Muscle layer of duodenum (tissue), 2 donors: ENCODE data around the gene MRPS18A.
A peak's percentile ranks its signal among the peaks of the same experiment; 100 is the strongest.
"Not testable (repeated sequence)": the region's sequence is repeated elsewhere in the genome, so short reads cannot be mapped to it uniquely, and the experiment has no call there.

ENCODE experiments used
- H3K27ac ChIP-seq: one replicate; pipeline ENCODE4 v1.7.0; 2013; ENCODE audit warnings: mild to moderate bottlenecking, low read length
- H3K27me3 ChIP-seq: one replicate; pipeline ENCODE4 v1.7.0; 2013; ENCODE audit warnings: low read depth, mild to moderate bottlenecking, control low read depth, low read length
- H3K36me3 ChIP-seq, 2 donors: one replicate each; pipeline ENCODE4 v1.7.0; 2013; ENCODE audit warnings: low read length in 2 of 2, control low read depth in 1 of 2, mild to moderate bottlenecking in 1 of 2; ENCODE audit not compliant: insufficient read depth in 2 of 2, control insufficient read depth in 1 of 2
- H3K4me1 ChIP-seq, 2 donors: one replicate each; pipeline ENCODE4 v1.7.0; 2013; ENCODE audit warnings: low read length in 2 of 2, mild to moderate bottlenecking in 2 of 2, control low read depth in 1 of 2, moderate library complexity in 1 of 2; ENCODE audit not compliant: insufficient read depth in 2 of 2, control insufficient read depth in 1 of 2
- H3K4me3 ChIP-seq, 2 donors: one replicate each; pipeline ENCODE4 v1.7.0; 2013; ENCODE audit warnings: low read length in 2 of 2, low read depth in 1 of 2, mild to moderate bottlenecking in 1 of 2
- H3K9me3 ChIP-seq, 2 donors: one replicate each; pipeline ENCODE4 v1.7.0; 2013; ENCODE audit warnings: low read length in 2 of 2, control low read depth in 1 of 2, mild to moderate bottlenecking in 1 of 2; ENCODE audit not compliant: control insufficient read depth in 1 of 2
- donor health status: healthy.

The MRPS18A gene

DNA sequence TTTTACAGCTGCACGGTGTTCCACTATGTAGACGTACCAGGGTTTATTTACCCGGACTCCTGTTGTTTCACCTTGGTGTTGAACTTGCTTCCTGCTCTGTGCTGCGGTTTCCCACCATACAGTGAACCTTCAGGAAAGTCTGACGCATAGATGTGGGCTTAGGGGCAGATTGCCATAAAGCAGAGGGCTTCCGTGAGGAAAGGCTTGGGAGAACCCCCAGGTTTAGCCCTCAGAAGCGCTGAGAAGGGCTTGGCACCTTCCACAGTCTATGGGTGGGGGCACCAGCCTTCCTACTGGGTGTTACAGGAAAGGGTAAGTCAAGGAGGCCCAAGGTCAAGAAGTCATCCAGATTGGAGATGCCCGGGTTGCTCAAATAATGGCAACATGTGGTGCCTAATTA is 19.2 kb upstream of the MRPS18A start:
- Histone ChIP-seq H3K27me3 (no peaks in the 10 kb centered on the region), H3K36me3 (no peaks in the 10 kb centered on the region), H3K4me1 (peaks cover 26 to 39% of the 10 kb centered on the region in 2 donors), H3K9me3 (no peaks in the 10 kb centered on the region), H3K4me3 (no peak overlapping the region), H3K27ac (peak overlapping the region; percentile 76)

DNA sequence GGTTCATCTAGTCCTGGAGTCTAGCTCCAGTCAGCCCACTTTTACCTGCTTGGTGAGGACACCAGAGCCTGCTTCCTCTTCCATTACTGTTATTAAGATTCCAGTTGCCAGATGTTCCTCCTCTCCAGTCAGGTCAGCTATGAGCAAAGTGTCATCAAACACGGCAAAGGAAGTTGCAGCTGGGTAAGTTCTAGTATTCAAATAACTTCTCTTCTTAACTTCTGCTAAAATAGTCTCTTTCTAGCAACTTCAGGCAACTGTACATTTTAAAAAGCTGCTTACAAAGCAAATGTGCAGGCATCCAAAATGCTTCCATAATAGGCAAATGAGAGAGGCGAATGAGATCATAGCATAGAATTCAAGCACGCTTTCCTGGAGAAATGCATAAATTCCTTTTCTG is 18.4 kb upstream of the MRPS18A start:
- Histone ChIP-seq H3K4me1 (peaks cover 26 to 39% of the 10 kb centered on the region in 2 donors), H3K4me3 (no peak overlapping the region), H3K27ac (peak overlapping the region; percentile 76), H3K36me3 (no peaks in the 10 kb centered on the region), H3K9me3 (no peaks in the 10 kb centered on the region), H3K27me3 (no peaks in the 10 kb centered on the region)

DNA sequence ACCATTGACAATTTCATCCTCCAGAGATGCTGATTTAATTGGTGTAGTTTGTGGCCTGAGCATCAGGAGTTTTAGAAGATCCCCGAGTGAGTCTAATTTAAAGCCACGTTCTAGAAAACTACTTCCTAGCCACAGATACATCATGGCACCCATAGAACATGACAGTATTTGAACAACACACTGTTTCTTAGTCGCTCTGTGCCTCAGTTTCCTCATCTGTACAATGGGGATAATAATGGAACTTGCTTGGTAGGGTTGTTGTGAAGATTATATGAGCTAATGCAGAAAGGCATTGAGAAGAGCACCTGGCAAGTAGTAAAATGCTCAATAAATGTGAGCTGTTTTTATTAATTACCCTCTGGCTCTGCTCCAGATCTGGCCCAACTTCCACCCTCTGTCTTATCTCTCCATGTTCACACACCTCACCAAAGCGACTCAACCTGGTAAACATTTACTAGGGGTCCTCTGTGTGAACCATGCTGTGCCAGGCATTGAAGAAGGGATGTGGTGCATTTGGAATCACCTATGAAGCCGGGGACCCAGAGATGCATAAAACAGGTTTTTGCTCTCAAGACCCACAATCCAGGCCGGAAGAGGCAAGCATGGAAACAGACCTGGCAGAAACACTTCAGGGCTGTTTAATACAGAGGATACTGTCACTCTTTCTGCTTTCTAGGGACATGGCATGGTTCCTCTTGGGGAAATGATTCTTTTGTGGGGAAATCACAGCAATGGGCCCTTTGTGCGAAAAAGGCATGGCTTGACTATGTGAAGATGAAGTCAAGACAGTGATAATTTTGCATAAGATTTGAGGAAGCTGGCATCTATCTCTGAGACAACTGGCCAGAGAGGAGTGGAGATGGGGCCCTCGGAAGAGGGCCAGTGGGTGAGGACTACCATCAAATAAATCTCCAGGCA is 16.2 kb upstream of the MRPS18A start:
- Histone ChIP-seq H3K4me3 (no peak overlapping the region), H3K27me3 (no peaks in the 10 kb centered on the region), H3K4me1 (peaks cover 38 to 39% of the 10 kb centered on the region in 2 donors), H3K27ac (peak overlapping the region; percentile 89), H3K9me3 (no peaks in the 10 kb centered on the region), H3K36me3 (no peaks in the 10 kb centered on the region)

DNA sequence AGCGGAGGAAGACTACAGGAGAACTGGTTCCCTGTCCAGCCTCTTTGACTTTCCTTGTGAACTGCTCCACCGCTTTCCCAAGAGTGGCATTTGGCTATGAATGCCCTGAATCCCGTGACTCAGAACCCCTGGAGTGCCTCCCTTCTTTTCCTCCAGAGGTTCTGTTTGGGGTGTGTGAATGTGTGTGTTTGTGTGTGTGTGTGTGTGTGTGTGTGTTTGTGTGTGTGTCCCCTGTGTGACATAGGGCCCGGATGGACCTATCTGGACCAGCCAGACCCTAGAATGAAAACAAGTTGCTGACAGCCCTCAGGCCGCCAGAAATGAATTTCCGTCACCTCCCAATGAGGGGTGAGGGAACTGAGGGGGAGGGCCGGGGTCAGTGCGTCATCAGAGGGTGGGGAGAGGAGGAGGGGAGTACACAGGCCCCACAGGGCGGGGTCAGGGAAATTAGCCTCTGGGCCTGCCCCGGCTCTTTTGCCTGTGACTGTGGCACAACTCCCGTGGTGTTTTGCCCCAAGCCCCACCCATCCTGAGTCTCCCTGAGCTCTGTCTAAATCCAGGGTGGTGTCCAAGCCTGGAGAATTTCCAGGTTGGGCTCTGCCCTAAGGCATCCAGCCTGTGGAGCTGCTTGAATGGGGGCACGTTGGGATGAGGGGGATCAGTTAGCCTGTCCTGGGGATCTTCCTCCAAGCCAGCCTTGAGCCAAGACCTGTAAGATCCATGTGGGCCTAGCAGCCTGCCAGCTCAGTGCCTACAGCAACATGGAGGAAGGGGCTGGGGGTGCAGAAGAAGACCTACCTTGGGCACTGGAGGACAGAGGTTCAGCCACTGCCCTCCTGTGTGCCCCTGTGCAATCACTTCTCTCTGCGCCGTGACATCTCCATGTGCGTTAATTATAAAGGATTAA is 15.2 kb upstream of the MRPS18A start:
- H3K9me3 ChIP-seq = no peaks in the 10 kb centered on the region
- H3K27me3 ChIP-seq = no peaks in the 10 kb centered on the region
- H3K27ac ChIP-seq = peak overlapping the region; percentile 89
- no peaks in the 10 kb centered on the region for H3K36me3 ChIP-seq
- no peak overlapping the region for H3K4me3 ChIP-seq
- H3K4me1 ChIP-seq = peaks cover 41 to 42% of the 10 kb centered on the region in 2 donors

DNA sequence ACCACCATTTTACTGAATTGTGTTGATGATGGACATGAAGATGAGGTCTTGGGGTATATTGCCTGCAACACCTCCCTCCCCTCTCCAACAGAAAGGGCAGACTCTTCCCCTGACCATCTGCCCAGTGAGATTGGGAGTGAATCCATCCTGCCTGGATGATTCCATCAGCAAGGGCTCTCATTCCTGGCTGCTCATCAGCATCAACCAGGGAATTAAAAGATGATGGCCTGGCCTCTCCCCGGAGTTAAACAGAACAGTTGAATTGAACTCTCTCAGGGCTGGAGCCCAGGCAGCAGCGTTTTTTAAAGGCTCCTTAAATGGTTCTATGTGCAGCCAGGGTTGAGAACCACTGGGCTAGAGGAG is 14.6 kb upstream of the MRPS18A start:
- peak overlapping the region; percentile 89 for H3K27ac ChIP-seq
- H3K27me3 ChIP-seq = no peaks in the 10 kb centered on the region
- H3K4me1 ChIP-seq = peaks cover 41 to 42% of the 10 kb centered on the region in 2 donors
- no peaks in the 10 kb centered on the region for H3K9me3 ChIP-seq
- no peaks in the 10 kb centered on the region for H3K36me3 ChIP-seq
- H3K4me3 ChIP-seq = no peak overlapping the region

DNA sequence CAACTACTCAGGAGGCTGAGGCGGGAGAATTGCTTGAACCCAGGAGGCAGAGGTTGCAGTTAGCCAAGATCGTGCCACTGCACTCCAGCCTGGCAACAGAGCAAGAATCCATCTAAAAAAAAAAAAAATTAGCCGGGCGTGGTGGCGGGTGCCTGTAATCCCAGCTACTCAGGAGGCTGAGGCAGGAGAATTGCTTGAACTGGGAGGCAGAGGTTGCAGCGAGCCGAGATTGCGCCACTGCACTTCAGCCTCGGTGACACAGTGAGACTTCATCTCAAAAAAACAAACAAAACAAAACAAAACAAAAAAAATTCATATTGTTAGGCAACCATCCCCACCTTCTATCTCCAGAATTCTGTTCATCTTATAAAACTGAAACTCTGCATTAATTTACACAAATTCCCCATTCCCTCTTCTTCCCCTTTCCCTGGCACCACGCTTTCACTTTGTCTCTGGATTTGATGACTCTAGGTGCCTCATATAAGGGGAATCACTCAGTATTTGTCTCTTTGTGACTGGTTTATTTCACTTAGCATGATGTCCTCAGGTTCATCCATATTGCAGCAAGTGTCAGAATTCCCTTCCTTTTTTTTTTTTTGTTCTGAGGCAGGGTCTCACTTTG is 13.5 kb upstream of the MRPS18A start:
- H3K36me3 ChIP-seq, H3K27me3 ChIP-seq, H3K27ac ChIP-seq, H3K9me3 ChIP-seq, H3K4me3 ChIP-seq: not testable (repeated sequence)
- H3K4me1 ChIP-seq = peaks cover 30 to 33% of the 10 kb centered on the region in 2 donors

DNA sequence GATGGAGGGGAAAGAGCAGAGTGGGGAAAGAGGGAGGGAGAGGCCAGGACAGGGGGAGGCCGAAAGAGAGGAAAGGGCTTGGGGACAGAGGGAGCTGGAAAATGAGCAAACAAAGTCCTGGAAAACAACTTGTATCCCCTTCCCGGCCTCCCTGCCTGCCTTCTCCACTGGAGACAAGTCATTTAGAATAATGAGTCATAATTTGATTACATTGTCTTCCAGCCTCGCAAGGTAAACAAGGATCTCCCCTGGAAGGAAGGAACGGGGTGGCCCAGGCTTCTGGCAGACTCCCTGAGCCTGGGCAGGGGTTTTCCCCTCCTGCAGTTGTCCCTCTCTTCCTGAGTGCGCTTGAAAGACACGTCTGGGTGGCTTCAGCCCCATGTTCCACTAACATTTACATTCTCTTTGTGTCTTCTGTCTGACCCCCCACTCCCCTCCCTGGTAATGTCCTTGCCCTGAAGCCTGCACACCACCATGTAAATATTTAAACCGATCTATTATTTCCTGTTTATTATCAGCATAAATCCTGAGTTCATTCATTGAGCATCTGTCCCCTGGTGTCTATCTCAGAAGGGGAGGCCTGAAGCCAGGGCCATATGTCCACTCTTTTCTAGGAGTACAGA is 12.1 kb upstream of the MRPS18A start:
- Histone ChIP-seq H3K4me3 (no peak overlapping the region), H3K9me3 (no peaks in the 10 kb centered on the region), H3K4me1 (peaks cover 25 to 30% of the 10 kb centered on the region in 2 donors), H3K36me3 (no peaks in the 10 kb centered on the region), H3K27me3 (no peaks in the 10 kb centered on the region), H3K27ac (peak overlapping the region; percentile 76)

DNA sequence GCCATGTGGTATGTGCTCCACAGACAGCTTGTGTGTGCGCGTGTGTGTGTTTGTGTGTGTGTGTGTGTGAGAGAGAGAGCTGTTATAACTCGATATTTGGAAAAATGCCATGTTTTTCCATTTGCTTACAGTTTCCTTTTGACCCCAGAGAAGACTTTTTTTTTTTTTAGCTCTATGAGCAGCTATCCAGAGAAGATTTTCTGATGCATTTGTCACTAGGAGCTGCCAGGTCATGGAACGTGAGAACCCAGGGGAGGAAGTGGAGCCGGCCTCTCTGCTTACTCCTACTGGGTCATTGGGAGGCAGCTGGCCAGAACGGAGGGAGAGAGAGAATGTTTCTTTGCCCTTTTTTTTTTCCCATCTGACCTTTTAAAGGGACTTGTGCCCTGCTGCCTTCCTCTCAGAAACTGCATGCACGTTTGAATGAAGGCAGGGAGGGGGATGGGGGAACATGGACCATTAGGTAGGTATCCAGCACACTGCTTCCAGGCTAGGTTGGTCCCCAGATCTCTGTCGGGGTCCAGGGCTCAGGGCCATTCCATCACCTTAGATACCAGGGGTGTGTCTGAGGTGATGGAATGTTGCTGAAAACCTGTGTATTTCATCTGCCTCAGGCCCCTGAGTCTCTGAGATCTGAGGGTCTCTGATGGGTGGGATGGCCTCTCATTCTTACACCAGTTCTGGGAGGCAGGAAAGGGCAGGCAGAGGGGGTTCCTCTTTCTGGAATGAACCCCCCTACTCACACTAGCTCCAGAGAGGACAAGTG is 11.2 kb upstream of the MRPS18A start:
- peaks cover 25 to 30% of the 10 kb centered on the region in 2 donors for H3K4me1 ChIP-seq
- no peaks in the 10 kb centered on the region for H3K27me3 ChIP-seq
- no peak overlapping the region for H3K4me3 ChIP-seq
- peak overlapping the region; percentile 76 for H3K27ac ChIP-seq
- H3K9me3 ChIP-seq = no peaks in the 10 kb centered on the region
- H3K36me3 ChIP-seq = no peaks in the 10 kb centered on the region

DNA sequence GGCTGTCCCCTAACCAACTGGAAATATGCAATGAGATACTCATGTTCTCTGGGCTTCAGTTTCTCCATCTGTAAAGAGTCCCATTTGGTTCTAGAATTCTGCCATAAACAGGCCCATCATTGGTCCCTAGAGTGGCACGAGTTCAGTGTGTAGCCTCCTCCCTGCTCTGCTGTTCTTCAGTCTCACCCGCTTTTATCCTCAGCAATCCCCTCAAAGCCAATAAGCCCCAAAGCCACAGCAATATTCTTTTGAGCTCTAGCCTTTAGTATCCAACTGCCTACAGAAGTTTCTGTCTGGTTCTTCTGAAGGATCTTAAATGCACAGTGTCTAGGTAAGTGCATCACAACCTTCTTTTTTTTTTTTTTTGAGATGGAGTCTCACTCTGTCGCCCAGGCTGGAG is 9.8 kb upstream of the MRPS18A start:
- no peaks in the 10 kb centered on the region for H3K27me3 ChIP-seq
- H3K9me3 ChIP-seq = no peaks in the 10 kb centered on the region
- H3K36me3 ChIP-seq = no peaks in the 10 kb centered on the region
- no peak overlapping the region for H3K27ac ChIP-seq
- H3K4me1 ChIP-seq = peaks cover 16 to 22% of the 10 kb centered on the region in 2 donors
- no peak overlapping the region for H3K4me3 ChIP-seq

DNA sequence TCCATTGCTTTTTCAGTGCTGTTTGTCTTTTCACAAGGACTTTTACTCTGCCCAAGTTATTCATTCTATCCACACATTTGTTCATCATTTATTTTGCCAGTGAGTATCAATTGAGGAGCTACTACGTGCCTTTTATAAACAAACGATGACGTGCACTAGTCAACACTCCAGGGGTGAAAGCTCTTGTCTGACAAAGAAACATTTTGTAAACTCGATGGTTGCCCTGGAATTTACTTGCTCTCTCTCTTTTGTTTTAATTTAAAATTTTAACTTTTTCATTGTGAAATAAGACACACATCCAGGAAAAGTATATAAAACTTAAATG is 8.3 kb upstream of the MRPS18A start:
- Histone ChIP-seq H3K4me1 (peaks cover 9 to 16% of the 10 kb centered on the region in 2 donors), H3K27ac (peak overlapping the region; percentile 80)

More for the DNA sequence above, 8.3 kb upstream of the MRPS18A start:
- Histone ChIP-seq H3K27me3 (no peaks in the 10 kb centered on the region), H3K4me3 (no peak overlapping the region), H3K36me3 (no peaks in the 10 kb centered on the region), H3K9me3 (no peaks in the 10 kb centered on the region)
